Pulmonary artery endothelial cell (primary cell): ENCODE results near the gene SPAG9. TPM values are rescaled to one million over a fixed set of nuclear protein-coding genes. Genes with fewer than 3 reads are reported as not detected.
A peak's percentile ranks its signal among the peaks of the same experiment; 100 is the strongest.

Experiments used
- DNase-seq: peaks from one replicate; pipeline ENCODE4 v3.0.0-alpha.2; 2011; ENCODE audit warnings: low read depth, low spot score
- total RNA-seq: library from RNA; depleted of rRNA; stranded (reverse); fragments of >200 nt; gene quantifications from 2 replicates; pipeline ENCODE4 v1.2.3, GENCODE V29; 2014

SPAG9 gene
- total RNA-seq, 1 donor from 2014 or later: 71.9 TPM

DNA sequence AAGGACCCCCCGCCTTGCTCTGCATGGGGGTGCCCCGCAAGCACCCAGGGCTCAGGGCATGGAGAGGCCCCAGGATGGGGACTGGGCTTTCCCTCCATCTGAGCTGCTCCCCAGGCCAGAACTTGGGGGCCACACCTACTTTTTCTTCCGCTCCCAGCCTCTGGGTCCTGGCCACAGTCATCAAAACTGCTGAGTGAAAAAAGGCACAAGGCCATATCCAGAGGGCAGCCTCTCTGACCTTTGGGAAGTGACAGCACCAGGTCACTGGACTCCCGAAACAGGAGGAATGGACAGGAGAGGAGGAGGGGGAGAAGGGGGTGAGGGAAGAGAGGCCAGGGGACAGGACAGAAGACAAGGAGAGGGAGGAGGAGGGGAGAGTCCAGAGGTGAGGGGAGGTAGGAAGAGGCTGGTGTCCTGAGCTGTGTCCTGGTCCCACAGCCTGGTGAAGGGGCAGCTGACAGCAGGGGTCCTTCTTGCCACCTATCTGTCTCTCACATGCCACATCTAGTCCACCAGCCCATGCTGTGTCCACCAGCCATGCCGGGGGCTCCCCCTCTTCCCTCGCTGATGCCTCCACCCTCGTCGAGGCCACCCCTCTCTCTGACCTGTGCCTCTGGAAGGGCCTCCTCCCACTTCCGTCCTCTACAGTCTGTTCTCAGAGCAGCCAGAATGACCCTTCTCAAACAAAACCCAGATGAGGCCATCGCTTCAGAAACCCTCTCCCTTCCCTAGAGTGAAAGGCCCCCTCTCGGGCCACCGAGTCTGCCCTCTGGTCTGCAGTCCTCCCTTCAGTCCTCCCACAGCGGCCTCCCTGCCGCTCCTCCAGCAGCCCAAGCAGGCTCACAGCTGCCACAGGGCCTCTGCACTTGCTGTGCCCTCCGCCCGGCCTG, 180.6 kb downstream of the SPAG9 start:
- no peak for DNase-seq

DNA sequence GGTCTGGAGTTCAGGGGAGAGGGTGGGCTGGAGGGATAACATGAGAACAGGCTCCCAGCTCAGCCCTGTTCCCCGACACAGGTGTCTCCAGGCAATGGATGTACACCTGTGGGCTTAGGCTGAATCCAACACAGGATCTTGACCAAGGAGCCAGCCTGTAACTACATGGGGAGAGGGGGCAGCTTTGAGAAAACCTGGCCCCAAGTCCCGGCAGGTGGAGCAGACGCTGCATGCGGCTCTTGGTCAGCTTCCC, 181.2 kb downstream of the SPAG9 start:
- DNase-seq: no peak

DNA sequence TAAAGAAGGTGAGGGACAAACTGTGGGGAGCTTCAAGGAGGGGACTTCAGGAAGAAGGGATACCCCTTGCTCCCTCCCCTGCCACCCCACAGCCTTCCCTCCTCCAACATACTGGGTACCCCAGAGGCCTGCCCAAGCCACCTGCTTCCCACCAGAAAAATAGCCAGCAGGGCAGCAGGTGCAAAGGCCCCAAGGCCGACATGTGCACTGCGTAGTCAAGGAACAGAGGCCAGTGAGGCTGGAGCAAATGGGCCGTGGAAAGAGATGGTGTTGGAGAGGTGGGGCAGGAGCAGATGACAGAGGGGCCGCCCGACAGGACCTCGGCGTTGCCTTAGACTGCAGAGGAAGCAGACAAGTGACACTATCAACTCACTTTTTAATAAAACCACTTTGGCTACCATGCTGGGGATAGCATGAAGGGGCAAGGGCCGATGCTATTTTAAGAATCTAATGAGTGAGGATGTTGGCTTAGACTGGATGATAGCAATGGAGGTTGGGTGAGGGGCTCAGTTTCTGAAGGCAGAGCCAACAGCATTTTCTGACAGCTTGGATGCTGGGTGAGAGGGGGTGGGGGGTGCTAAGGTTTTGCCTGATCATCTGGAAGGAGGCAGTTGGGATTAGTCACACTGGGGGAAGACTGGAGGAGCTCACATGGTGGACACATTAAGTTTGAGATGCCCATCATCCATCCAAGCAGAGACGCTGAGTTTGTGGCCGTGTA, 181.7 kb downstream of the SPAG9 start:
- no peak for DNase-seq

DNA sequence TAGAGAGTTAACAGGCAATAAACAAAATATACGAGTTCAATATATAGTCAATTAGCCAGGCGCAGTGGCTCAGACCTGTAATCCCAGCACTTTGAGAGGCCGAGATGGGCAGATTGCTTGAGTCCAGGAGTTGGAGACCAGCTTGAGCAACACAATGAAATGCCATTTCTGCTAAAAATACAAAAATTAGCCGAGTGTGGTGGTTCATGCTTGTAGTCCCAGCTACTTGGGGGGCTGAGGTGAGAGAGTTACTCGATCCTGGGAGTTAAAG, 184.7 kb downstream of the SPAG9 start:
- no peak for DNase-seq

DNA sequence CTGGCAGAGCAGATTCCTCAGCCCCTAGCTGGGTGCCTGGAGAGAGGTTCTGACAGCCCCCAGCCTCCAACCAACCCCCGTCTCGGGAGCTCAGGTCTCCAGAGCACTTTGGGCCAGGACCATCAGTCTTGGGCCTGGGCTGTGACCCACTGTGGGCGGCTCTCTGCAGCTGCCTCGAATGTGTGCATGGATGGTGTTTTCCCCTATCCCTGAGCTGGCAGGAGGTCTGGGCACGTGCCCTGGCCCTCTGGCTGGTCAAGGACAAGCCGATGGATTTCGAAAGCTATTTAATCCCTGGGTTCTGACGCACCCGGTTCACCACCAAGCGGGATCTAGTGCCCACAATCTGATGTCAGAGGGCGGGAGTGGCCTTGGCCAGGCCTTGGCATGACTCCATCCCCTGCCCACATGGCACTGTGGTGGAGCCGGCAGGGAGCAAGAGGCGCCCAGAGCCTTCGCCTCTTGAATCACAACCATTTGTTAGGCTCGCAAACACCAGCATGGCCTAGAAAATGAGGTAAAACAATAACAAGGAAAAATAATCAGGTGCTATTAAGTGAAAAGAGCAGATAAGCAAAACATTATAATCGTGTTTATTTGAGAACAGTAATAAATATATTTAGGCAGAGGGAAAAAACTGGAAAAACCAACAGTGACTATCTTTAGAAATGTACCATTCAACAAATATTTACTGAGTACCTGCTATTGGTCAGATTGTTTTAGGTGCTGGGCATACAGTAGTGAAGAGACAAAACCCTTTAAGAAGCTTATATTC, 185.3 kb downstream of the SPAG9 start:
- DNase-seq: no peak

DNA sequence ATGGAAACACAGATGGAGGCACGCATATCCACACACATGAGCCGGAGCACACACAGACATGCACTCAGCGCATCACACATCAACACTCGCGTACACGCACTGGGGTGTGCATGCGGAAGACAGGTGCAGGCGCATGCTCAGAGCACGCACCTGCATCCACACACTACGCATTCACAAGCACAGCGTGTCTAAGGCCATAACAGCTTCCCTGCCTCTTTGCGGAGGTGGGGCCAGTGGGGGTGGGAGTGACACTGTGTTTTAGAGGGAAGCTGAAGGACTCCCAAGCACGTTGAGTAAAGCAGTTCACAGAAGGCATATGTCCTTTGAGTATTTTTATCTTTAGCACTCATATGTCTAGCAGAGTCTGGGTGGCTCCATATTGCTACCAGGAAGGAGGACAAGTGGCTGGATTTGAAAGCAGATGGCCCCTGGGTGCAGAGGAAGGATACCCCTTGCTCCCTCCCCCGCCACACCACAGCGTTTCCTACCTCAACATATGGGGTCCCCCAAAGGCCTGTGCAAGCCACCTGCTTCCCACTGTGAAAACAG, 185.9 kb downstream of the SPAG9 start:
- DNase-seq: no peak

DNA sequence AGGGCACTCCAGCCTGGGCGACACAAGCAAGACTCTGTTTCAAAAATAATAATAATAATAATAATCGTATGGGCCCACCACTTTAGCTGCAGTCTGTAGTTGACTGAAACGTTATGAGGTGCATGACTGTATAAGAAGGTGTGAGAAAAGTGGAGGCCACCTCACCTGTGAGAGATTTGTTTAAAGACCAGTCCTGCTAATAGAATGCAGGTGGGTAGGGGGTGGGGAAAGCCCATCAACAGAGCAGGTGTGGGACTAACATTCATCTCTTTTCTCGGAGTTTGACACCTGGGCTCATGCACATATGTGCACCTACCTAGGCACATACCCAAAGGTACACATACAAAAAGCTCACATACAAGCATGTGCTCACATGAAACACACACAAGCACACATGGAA, 186.5 kb downstream of the SPAG9 start:
- no peak for DNase-seq

DNA sequence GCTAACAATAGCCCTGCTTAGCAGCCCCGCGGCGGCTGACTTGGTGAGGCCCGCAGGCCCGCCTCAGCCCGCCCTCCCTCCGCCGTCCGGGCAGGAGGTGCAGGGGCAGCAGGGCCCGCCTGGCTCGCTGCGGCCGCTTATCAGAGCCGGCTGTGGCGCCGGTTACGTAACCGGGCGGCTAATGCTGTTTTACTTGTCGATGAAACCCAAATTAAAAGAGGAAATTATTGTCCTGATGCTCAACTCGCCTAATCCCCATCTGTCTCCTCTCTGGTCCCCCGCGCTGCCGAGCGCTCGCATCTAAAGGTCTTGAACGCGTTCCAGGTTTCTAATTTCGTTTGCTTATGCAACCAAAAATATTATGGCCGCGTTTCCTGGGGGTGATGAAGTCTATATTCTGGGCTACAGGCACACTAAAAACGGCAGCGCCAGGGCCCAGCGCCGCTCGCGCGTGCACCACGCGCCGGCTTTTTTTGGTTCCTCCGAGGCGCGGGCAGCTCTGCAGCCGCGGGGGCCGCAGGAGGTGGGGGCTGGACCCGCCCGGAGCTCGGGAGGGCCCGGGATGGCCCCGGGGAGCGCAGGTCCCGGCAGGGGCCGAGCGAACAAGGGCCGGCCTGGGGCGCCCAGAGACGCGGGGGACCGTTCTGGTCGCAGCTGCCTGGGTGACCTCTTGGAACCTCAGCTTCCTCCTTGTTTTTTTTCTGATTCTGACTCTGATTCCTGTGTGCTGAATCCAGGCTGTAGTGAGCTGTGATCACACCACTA, 189.3 kb downstream of the SPAG9 start:
- peak; percentile 37 for DNase-seq

DNA sequence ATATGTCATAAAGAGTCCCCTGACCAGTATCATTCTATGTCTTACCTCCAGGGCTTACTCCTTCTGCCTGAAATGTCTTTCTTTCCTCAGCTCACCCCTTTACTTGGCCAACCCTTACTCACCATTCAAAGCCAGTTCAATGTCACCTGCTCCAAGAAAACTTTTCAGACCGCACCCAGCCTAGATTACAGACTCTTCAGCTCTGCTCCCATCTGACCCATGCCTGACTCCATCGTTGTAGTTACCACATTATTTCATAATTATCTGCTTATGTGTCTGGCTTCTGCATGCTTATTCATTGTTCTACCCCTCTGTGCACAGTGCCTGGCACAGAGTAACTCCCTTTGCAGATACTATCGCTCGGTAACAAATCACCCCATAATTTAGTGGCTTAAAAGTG, 192.0 kb downstream of the SPAG9 start:
- no peak for DNase-seq

DNA sequence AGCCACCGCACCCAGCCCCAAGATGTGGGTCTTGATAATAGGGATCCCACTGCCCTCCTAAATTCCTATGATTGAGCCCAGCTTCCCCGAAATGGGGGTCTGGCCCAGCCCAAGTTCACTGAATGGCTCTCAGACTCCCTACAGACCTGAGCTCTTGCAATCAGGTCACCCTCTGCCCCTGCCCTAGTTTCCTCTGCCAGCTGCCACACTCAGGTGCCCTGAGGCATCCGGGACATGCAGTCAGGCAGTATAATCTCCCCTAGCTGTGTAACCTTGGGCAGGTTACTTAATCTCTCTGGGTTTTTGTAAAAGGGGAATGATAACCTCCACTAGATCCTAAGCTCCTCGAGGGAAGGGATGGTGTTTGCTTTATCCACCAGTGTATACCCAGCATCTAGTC, 193.4 kb downstream of the SPAG9 start:
- DNase-seq: no peak

DNA sequence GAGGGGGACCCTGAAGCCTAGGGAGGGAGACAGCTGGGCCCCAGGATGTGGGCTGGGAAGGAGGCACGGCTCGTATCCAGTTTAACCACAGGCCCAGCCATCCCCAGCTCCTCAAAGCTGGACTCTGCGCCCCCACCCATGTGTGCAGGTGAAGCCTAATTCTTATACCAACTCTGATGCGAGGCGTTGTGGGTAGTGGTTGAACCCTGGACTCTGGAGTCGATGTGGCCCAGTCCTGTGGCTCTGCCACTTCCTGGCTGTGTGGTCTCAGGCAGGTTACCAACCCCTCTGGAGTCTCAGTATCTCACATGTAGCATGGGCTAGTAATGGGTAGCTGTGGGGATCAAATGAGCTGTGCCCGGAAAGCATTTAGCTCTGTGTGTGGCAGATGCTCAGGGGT, 194.1 kb downstream of the SPAG9 start:
- DNase-seq: no peak

DNA sequence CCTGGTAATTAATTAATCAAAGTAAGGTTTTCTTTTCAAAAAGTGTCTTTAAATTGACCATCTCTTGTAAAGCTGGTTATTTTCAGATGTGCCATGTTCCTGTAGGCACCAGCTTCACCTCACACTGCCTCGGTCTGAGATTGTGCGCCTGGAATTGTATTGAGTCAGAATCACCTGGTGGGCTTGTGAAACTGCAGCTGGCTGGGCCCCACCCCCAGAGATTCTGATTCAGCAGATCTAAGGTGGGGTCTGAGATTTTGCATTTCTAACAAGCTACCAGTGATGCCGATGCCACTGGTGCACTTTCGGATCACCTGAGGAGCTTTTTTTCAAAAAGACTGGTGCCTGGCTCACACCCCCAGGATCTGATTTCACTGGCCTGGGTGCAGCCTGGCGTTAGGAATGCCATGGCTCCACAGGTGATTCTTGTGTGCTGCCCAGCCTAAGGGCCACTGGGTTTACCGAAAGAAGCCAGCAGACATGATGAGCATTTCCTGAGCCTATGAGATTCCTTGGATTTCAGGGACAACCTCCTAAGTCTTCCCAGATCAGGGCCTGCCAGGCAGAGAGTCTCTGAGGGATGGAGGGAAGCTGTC, 195.3 kb downstream of the SPAG9 start:
- no peak for DNase-seq

DNA sequence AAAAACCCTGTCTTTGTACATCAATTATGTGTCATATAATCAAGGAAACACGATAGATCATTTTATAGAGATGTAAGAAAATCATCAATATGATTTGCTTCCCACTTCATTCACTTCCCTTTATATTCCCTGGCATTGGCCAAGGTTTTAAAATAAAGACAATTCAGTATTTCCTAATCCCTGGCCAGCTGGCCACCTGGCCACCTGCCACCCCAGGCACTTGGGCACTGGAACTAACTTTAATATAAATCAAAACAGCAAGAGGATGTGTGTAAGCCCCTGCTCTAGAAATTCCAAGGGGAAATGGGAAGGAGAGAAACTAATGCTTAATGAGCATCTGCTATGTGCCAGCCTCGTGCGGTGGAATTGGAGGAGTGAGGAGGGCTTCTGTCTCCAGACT, 195.9 kb downstream of the SPAG9 start:
- DNase-seq: no peak

DNA sequence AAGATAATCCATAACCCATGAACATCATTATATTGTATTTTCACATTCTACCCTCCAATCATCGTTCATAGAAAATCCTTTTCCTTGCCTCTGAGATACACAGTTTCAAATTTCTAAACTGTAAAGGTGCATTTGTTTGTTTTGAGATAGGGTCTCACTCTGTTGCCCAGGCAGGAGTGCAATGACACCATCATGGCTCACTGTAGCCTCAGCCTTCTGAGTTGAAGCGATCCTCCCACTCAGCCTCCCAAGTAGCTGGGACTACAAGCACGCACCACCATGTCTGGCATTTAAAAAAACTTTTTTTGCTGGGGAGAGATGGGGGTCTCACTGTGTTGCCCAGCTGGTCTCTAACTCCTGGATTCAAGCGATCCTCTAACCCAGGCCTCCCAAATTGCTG, 196.4 kb downstream of the SPAG9 start:
- no peak for DNase-seq

DNA sequence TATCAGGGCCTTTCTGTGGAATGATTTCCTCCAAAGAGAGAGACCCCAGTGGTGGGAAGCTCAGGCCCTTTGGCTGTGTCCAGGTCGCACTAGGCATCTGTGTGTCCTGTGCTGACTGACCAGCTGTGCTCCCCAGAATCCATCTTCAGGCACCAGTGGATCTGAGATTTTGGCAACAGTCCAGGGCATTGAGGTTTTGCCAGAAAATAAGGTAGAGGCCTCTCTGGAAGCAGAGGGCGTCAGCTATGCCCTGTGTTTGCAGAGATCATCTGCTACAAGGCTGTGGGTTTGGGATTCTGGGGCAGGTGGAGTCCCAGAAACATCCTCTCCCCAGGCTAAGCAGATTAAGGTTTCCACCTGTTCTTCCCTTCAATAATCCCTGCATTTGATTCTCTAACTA, 197.1 kb downstream of the SPAG9 start:
- DNase-seq: no peak

DNA sequence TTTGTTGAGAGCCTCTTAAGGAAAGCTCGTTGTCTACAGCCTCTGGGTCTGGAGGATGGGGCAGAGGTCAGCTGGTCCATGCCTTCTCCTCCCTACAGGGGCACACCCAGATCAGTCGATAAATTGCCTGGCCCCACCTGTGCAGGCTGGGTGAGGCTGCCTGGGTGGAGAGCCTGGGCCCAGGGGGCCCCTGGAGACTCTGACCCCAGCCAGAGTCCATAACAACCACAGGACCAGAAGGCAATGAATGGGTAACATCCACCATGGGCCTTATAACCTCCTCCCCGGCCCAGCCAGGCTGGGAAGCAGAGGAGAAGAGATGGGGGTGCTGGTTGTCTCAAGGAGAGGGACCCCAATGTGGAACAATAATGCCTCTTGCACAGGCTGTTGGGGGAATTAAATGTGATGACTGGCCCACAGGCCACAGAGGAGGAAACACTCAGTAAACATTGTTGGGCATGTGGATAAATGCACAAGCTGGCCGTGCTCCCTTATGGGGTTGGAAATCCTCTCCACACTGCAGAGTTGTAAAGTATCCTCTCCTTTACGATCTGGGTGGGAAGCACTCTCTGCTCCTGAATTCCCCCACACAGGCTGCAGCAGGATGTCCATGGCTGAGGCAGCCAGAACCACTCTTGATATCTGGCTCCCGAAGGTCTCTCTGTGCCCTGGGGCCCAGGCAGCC, 197.8 kb downstream of the SPAG9 start:
- DNase-seq: no peak

DNA sequence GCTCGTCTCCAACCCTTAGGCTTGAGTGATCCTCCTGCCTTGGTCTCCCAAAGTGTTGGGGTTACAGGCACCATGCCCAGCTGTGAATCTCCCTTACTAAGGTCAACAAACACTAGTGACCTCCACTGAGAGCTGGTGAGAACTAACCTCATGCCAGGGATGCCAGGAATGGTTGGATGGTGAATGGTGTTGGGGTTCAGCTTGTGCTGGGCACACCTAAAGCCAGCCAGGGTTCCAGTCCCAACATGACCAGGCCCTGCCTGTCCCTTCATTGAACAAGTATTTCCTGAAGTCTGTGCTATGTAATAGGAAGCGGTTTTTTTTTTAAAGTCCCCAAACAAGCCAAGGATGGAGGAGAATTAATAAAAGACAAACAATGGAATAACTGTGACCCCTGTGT, 198.6 kb downstream of the SPAG9 start:
- no peak for DNase-seq

DNA sequence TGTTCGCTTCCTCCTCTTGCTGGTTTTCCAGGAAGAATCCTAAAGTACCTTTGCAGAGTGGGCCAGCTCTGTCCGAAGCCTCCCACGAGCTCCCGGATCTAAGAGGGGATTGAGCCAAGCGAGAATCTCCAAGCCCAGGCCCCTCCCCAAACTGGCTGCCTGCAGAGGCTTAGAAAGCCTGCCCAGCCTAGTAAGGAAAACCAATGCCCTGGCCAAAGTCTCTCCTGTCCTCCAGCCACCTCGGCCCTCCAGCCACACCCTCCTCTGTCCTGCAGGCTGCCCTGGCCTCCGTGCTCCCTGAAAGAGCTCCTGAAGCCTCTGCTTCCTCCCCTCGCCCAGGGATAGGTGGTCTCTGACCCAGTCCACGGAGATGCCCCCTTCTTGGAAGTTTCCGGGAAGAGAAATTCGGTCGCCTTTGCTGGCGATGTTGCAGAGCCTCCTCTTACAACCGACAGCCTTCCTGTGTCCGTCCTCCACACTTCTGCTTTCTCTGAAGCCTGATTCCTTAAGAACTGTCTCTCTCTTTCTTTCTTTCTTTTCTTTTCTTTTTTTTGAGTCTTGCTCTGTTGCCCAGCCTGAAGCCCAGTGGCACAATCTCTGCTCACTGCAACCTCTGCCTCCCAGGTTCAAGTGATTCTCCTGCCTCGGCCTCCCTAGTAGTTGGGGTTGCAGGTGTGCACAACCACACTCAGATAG, 199.6 kb downstream of the SPAG9 start:
- no peak for DNase-seq

DNA sequence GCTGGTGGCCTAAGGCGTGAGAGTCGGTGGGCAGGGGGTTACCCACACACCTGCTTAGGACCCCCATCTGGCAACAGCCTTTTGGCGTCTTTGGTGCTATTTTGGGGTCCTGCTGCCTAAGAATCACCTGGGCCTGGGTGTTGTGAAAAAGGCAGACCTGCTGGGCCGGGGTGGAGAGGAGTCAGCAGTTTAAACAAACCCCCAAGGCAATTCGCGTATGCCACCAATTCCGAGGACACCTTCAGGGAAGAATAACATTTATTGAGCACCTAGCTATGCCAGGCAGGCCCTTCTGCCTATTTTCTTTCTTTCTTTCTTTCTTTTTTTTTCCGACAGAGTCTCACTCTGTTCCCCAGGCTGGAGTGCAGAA, 200.6 kb downstream of the SPAG9 start:
- no peak for DNase-seq
